Keratinocyte (primary cell): ENCODE results near the gene FZD2. TPM values are rescaled to one million over a fixed set of nuclear protein-coding genes. Genes with fewer than 3 reads are reported as not detected.

Source experiments
- DNase-seq: peaks from one replicate; pipeline ENCODE4 v3.0.0-alpha.2; 2011; ENCODE audit warnings: low read depth, missing footprints, low spot score
- FAIRE-seq: peaks from 2 replicates; lab custom pipeline; 2011; peaks lifted over from hg19 to GRCh38; lab: Jason Lieb, UNC
- H2AFZ ChIP-seq: 2 replicates; pipeline ENCODE4 v1.6.0; 2012; ENCODE audit warnings: low read length, control low read depth, inconsistent platforms; ENCODE audit not compliant: control insufficient read depth
- H3K27ac ChIP-seq: 2 replicates; pipeline ENCODE4 v1.5.1; 2011; ENCODE audit warnings: low read length; ENCODE audit not compliant: control insufficient read depth, insufficient read depth
- H3K27me3 ChIP-seq: 3 replicates; pipeline ENCODE4 v1.6.0; 2011; ENCODE audit warnings: low read length; ENCODE audit not compliant: control insufficient read depth, insufficient read depth; ENCODE audit errors: extremely low read depth
- H3K36me3 ChIP-seq, 2 experiments: 2 replicates in 1 of 2; 3 replicates in 1 of 2; pipeline ENCODE4 v1.5.1; 2011; ENCODE audit warnings: low read length in 2 of 2, mild to moderate bottlenecking in 1 of 2; ENCODE audit not compliant: control insufficient read depth in 2 of 2, insufficient read depth in 2 of 2; ENCODE audit errors: extremely low read depth in 1 of 2
- H3K4me1 ChIP-seq: 3 replicates; pipeline ENCODE4 v1.5.1; 2011; ENCODE audit warnings: low read length; ENCODE audit not compliant: control insufficient read depth, insufficient read depth; ENCODE audit errors: extremely low read depth
- H3K4me2 ChIP-seq: 3 replicates; pipeline ENCODE4 v1.6.0; 2011; ENCODE audit warnings: low read depth, low read length; ENCODE audit not compliant: control insufficient read depth, insufficient read depth; ENCODE audit errors: extremely low read depth
- H3K4me3 ChIP-seq, 3 experiments: fragments of 200-600 bp in 1 of 3; sonication (generic) in 1 of 3; 2 replicates in 2 of 3; 3 replicates in 1 of 3; pipeline ENCODE4 v1.5.1; 2011 to 2016; ENCODE audit warnings: low read length in 3 of 3, mild to moderate bottlenecking in 3 of 3, control low read depth in 2 of 3, inconsistent platforms in 1 of 3, low read depth in 1 of 3, mixed read lengths in 1 of 3, mixed run types in 1 of 3, moderate library complexity in 1 of 3; ENCODE audit not compliant: control insufficient read depth in 2 of 3, insufficient read depth in 2 of 3; ENCODE audit errors: extremely low read depth in 1 of 3
- H3K79me2 ChIP-seq: 2 replicates; pipeline ENCODE4 v1.6.0; 2012; ENCODE audit warnings: low read length; ENCODE audit not compliant: control insufficient read depth, insufficient read depth
- H3K9ac ChIP-seq: 3 replicates; pipeline ENCODE4 v1.6.0; 2011; ENCODE audit warnings: low read length; ENCODE audit not compliant: control insufficient read depth, insufficient read depth; ENCODE audit errors: extremely low read depth
- H3K9me1 ChIP-seq: 3 replicates; pipeline ENCODE4 v1.6.0; 2011; ENCODE audit warnings: low read length; ENCODE audit not compliant: control insufficient read depth, insufficient read depth; ENCODE audit errors: extremely low read depth
- H3K9me3 ChIP-seq: 2 replicates; pipeline ENCODE4 v1.5.1; 2012; ENCODE audit warnings: low read depth, low read length; ENCODE audit not compliant: control insufficient read depth
- H4K20me1 ChIP-seq: 3 replicates; pipeline ENCODE4 v1.6.0; 2011; ENCODE audit warnings: low read length; ENCODE audit not compliant: control insufficient read depth, insufficient read depth; ENCODE audit errors: extremely low read depth
- EZH2 ChIP-seq: IDR thresholded peaks from one replicate; pipeline ENCODE4 v1.6.1; 2012; ENCODE audit warnings: inconsistent platforms, mild to moderate bottlenecking, low read length, moderate library complexity
- dilution Hi-C: fragments of 300-500 bp; cut with MboI; formaldehyde crosslinking; loops from one replicate; pipeline ENCODE4 v1.7.0; 2020; ENCODE audit warnings: low sequenced_read_pairs; ENCODE audit not compliant: extremely low pct_ligation_motif_present
- polyA plus RNA-seq, 5 experiments: library from polyadenylated mRNA; depleted of rRNA in 3 of 5; stranded (reverse) in 3 of 5; stranded (forward) in 1 of 5; unstranded in 1 of 5; fragments of >200 nt; gene quantifications; 1 replicate in 1 of 5; 2 replicates in 3 of 5; 3 replicates in 1 of 5; pipeline versions ENCODE4 v1.2.1 to v1.2.3, GENCODE V29; 2011 to 2012; ENCODE audit warnings: missing spikeins in 2 of 5, low read depth in 1 of 5, low replicate concordance in 1 of 5
- TF ChIP-seq, protein P1 (sequence below), 3 experiments: IDR thresholded peaks in 1 of 3; conservative IDR thresholded peaks in 1 of 3; optimal IDR thresholded peaks in 1 of 3; 2 replicates in 2 of 3; 3 replicates in 1 of 3; pipeline versions ENCODE3 to v1.5.1; 2011; ENCODE audit warnings: low read length in 3 of 3, mild to moderate bottlenecking in 3 of 3, moderate library complexity in 2 of 3, control low read depth in 1 of 3, inconsistent platforms in 1 of 3; ENCODE audit not compliant: insufficient read depth in 2 of 3; ENCODE audit errors: extremely low read depth in 1 of 3

Gene FZD2
- polyA plus RNA-seq, 1 donor (not counting 4 experiments of a cell fraction or from before 2014, with no cell fraction given), result 2.6 TPM

DNA sequence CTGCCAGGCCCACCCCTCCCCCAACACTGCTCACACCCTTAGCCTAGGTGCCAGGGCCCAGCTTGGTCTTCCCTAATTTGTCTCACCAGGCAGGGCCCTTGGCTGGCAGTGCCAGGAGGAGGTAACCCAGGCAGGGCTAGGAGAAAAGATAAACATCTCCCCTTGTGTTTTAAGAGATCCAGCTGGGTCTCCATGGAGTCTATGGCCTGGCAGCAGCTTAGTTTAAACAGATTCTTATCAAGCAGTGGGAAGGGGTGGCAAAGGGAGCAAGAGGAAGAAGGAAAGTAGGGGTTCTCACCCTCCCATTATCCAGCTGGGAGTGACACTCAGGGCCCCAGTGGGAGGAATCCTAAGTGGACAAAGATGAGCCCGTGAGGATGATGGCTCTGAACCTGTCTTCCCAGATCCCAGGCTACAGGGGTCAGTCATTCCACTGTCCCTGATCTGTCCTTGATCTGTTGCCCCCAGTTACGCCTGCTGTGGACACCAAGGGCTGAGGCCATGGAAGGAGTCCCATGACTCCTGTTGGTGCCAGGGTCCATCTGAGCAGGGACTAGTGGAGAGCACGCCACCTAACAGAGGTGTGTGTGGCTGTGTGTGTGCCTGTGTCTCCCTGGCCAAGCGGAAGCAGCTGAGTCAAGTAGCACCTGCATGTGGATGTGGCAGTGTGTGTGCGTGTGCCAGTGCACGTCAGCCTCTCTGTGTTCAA is 51.6 kb downstream of the FZD2 start:
- Histone ChIP-seq H3K4me1 (no peaks in the 10 kb centered on the region), H4K20me1 (no peaks in the 10 kb centered on the region), H3K4me3 (no peak overlapping the region), H3K27ac (no peak overlapping the region), H3K9ac (no peak overlapping the region), H2AFZ (no peak overlapping the region), H3K79me2 (no peaks in the 10 kb centered on the region), H3K27me3 (peaks cover 9% of the 10 kb centered on the region), H3K9me3 (no peaks in the 10 kb centered on the region), H3K36me3 (no peaks in the 10 kb centered on the region), H3K4me2 (no peak overlapping the region), H3K9me1 (no peaks in the 10 kb centered on the region)
- TF ChIP-seq, protein P1, sequence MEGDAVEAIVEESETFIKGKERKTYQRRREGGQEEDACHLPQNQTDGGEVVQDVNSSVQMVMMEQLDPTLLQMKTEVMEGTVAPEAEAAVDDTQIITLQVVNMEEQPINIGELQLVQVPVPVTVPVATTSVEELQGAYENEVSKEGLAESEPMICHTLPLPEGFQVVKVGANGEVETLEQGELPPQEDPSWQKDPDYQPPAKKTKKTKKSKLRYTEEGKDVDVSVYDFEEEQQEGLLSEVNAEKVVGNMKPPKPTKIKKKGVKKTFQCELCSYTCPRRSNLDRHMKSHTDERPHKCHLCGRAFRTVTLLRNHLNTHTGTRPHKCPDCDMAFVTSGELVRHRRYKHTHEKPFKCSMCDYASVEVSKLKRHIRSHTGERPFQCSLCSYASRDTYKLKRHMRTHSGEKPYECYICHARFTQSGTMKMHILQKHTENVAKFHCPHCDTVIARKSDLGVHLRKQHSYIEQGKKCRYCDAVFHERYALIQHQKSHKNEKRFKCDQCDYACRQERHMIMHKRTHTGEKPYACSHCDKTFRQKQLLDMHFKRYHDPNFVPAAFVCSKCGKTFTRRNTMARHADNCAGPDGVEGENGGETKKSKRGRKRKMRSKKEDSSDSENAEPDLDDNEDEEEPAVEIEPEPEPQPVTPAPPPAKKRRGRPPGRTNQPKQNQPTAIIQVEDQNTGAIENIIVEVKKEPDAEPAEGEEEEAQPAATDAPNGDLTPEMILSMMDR (optimal IDR thresholded peaks at IDR 0.05 in 1 of 3, IDR thresholded peaks at IDR 0.05 in 1 of 3, conservative IDR thresholded peaks at IDR 0.05 in 1 of 3; ENCODE audit: extremely low read depth in 1 of 3, insufficient read depth in 2 of 3, low read length in 3 of 3), result no peak
- TF ChIP-seq EZH2, result no peak
- DNase-seq (no peak), FAIRE-seq (no peak)
- dilution Hi-C loops, result no loop called here

DNA sequence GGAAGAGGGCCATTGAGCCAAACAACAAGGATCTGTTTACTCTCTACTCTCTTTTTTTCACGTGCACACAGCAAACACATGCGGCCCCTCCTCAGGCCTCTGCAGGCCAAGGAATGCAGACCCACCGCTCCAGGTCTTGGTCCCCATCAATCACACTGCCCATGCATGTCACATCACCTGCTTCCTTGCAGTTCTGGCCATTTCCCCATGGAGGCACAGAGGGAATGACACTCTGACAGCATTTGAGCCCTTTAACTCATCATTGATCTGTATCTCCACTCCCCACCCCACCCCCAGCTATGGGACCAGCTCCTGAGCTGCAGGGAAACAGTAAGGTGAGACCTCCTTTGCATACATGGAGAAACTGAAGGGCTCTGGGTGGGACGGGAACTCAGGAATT is 53.0 kb downstream of the FZD2 start:
- TF ChIP-seq, protein P1 (optimal IDR thresholded peaks at IDR 0.05 in 1 of 3, IDR thresholded peaks at IDR 0.05 in 1 of 3, conservative IDR thresholded peaks at IDR 0.05 in 1 of 3; ENCODE audit: extremely low read depth in 1 of 3, insufficient read depth in 2 of 3, low read length in 3 of 3), result no peak
- no peak for TF ChIP-seq EZH2
- H3K4me1 ChIP-seq, result no peaks in the 10 kb centered on the region
- dilution Hi-C loops, result no loop called here
- H3K27ac ChIP-seq, result no peak overlapping the region
- H3K9ac ChIP-seq, result no peak overlapping the region
- H3K4me2 ChIP-seq, result no peak overlapping the region
- no peaks in the 10 kb centered on the region for H4K20me1 ChIP-seq
- no peak for FAIRE-seq
- H3K79me2 ChIP-seq, result no peaks in the 10 kb centered on the region
- no peak overlapping the region for H2AFZ ChIP-seq
- no peak overlapping the region for H3K4me3 ChIP-seq
- H3K9me3 ChIP-seq, result no peaks in the 10 kb centered on the region
- no peaks in the 10 kb centered on the region for H3K9me1 ChIP-seq
- H3K36me3 ChIP-seq, result no peaks in the 10 kb centered on the region
- H3K27me3 ChIP-seq, result peaks cover 4% of the 10 kb centered on the region
- DNase-seq, result no peak

Other genes starting within 250 kb of the FZD2 start
- 1.1 to 3.7 TPM (median 1.6 TPM) in 3 replicates for gene RUNDC3A, start 248.9 kb upstream of the FZD2 start, polyA plus RNA-seq
- 108 to 170 TPM (median 149 TPM) in 3 replicates for gene SLC25A39, start 232.7 kb upstream of the FZD2 start, polyA plus RNA-seq
- gene GRN, start 212.2 kb upstream of the FZD2 start, polyA plus RNA-seq, result 179 to 316 TPM (median 274 TPM) in 3 replicates
- gene FAM171A2, start 193.6 kb upstream of the FZD2 start, polyA plus RNA-seq, result 0.35 to 0.95 TPM (median 0.37 TPM) in 3 replicates
- gene ITGA2B, start 167.8 kb upstream of the FZD2 start, polyA plus RNA-seq, result 0.06 TPM in 1 of 3 replicates, not detected in the others
- gene GPATCH8, start 54.1 kb upstream of the FZD2 start, polyA plus RNA-seq, result 11.4 to 15.1 TPM (median 13.4 TPM) in 3 replicates
- 0.03 to 0.06 TPM (median 0.04 TPM) in 3 replicates for gene MEIOC, start 99.0 kb downstream of the FZD2 start, polyA plus RNA-seq
- 12.3 to 23.0 TPM (median 22.8 TPM) in 3 replicates for gene CCDC43, start 132.3 kb downstream of the FZD2 start, polyA plus RNA-seq
- 2.8 to 5.2 TPM (median 4.0 TPM) in 3 replicates for gene DBF4B, start 151.2 kb downstream of the FZD2 start, polyA plus RNA-seq
- 0.03 to 0.17 TPM (median 0.15 TPM) in 3 replicates for gene ADAM11, start 201.5 kb downstream of the FZD2 start, polyA plus RNA-seq